Mesendoderm (in vitro differentiated cells): Measurements from ENCODE around the gene SPATA2.

Experiments
- DNase-seq: peaks from one replicate; pipeline ENCODE4 v3.0.0; 2013
- H2AK5ac ChIP-seq: 2 replicates; pipeline ENCODE4 v1.6.1; 2013; ENCODE audit warnings: low read length, inconsistent platforms
- H2BK120ac ChIP-seq: 2 replicates; pipeline ENCODE4 v1.6.1; 2013; ENCODE audit warnings: low read depth, mild to moderate bottlenecking, low read length, moderate library complexity, mixed read lengths
- H2BK15ac ChIP-seq: replicated peaks from 2 replicates; pipeline ENCODE4 v1.6.1; 2013; ENCODE audit warnings: low read depth, mild to moderate bottlenecking, moderate library complexity
- H2BK5ac ChIP-seq: 2 replicates; pipeline ENCODE4 v1.6.1; 2013; ENCODE audit warnings: low read length, inconsistent platforms
- H3K18ac ChIP-seq: 2 replicates; pipeline ENCODE4 v1.6.1; 2013; ENCODE audit warnings: mild to moderate bottlenecking, low read length, mixed read lengths
- H3K23ac ChIP-seq: one replicate; pipeline ENCODE4 v1.6.1; 2013; ENCODE audit warnings: low read length
- H3K27ac ChIP-seq: 2 replicates; pipeline ENCODE4 v1.5.1; 2013; ENCODE audit warnings: low read depth, mild to moderate bottlenecking, inconsistent platforms, low read length, moderate library complexity
- H3K27me3 ChIP-seq: 2 replicates; pipeline ENCODE4 v1.6.1; 2013; ENCODE audit warnings: low read length, control low read depth, mild to moderate bottlenecking, inconsistent platforms; ENCODE audit not compliant: insufficient read depth, poor library complexity
- H3K36me3 ChIP-seq: 2 replicates; pipeline ENCODE4 v1.6.1; 2013; ENCODE audit warnings: low read length, inconsistent platforms; ENCODE audit not compliant: control insufficient read depth, insufficient read depth
- H3K4ac ChIP-seq: one replicate; pipeline ENCODE4 v1.6.1; 2013; ENCODE audit warnings: low read depth, mild to moderate bottlenecking, low read length, moderate library complexity
- H3K4me1 ChIP-seq: 2 replicates; pipeline ENCODE4 v1.6.1; 2013; ENCODE audit warnings: low read depth, low read length, inconsistent platforms; ENCODE audit not compliant: control insufficient read depth
- H3K4me2 ChIP-seq: 2 replicates; pipeline ENCODE4 v1.6.1; 2013; ENCODE audit warnings: low read length
- H3K4me3 ChIP-seq: 2 replicates; pipeline ENCODE4 v1.5.1; 2013; ENCODE audit warnings: mild to moderate bottlenecking, low read length
- H3K56ac ChIP-seq: one replicate; pipeline ENCODE4 v1.6.1; 2013; ENCODE audit warnings: low read length
- H3K79me1 ChIP-seq: 2 replicates; pipeline ENCODE4 v1.6.1; 2013; ENCODE audit warnings: low read length, inconsistent platforms
- H3K79me2 ChIP-seq: 2 replicates; pipeline ENCODE4 v1.6.1; 2013; ENCODE audit warnings: mild to moderate bottlenecking, low read length; ENCODE audit not compliant: control insufficient read depth, insufficient read depth
- H3K9ac ChIP-seq: 2 replicates; pipeline ENCODE4 v1.6.1; 2013; ENCODE audit warnings: low read length, inconsistent platforms
- H4K5ac ChIP-seq: one replicate; pipeline ENCODE4 v1.6.1; 2013; ENCODE audit warnings: low read length
- H4K8ac ChIP-seq: one replicate; pipeline ENCODE4 v1.6.1; 2013; ENCODE audit warnings: low read depth, mild to moderate bottlenecking, control low read depth, low read length, moderate library complexity
- WGBS: extraction: QIAGEN DNeasy Blood & Tissue Kit; methylation state at CpG from one replicate; pipeline ENCODE4 v1.1.7; 2013; ENCODE audit warnings: low lambda C conversion rate, missing lambda C conversion rate; ENCODE audit not compliant: insufficient coverage; ENCODE audit errors: extremely low coverage; 5-methylcytosine and 5-hydroxymethylcytosine counted together

SPATA2 gene

DNA sequence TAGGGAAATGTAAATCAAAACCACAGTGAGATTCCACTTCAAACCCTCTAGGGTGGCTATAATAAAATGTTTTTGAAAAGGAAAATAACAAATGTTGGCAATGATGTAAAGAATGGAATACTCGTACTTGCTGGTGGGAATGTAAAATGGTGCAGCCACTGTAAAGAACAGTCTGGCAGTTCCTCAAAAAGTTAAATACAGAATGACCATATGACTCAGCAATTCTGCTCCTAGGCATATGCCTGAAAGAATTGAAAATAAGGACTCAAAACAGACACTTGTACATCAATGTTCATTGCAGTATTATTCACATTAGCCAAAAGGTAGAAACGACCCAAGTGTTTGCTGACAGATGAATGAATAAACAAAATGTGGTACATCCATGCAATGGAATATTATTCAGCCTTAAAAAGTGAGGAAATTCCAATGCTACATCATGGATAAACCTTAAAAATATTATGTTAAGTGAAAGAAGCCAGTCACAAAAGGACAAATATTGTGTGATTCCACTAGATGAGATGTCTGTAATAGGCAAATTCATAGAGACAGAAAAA is 10.6 kb upstream of the SPATA2 start:
- H3K27ac ChIP-seq: no peak overlapping the region
- H3K9ac ChIP-seq: no peak overlapping the region
- no peaks in the 10 kb centered on the region for H3K36me3 ChIP-seq
- no peaks in the 10 kb centered on the region for H3K79me1 ChIP-seq
- no CpG with 5 or more reads among the region's 2 CpGs for WGBS
- no peak for DNase-seq
- no peak overlapping the region for H3K18ac ChIP-seq
- H2BK5ac ChIP-seq: no peak overlapping the region
- no peaks in the 10 kb centered on the region for H3K27me3 ChIP-seq
- H3K23ac ChIP-seq: no peak overlapping the region
- H3K4me3 ChIP-seq: no peak overlapping the region
- no peak overlapping the region for H4K8ac ChIP-seq
- H3K4me2 ChIP-seq: no peak overlapping the region
- no peak overlapping the region for H4K5ac ChIP-seq
- H3K79me2 ChIP-seq: no peaks in the 10 kb centered on the region
- H3K4me1 ChIP-seq: no peaks in the 10 kb centered on the region
- H3K56ac ChIP-seq: no peak overlapping the region
- H2BK120ac ChIP-seq: no peak overlapping the region
- no peak overlapping the region for H2BK15ac ChIP-seq
- H3K4ac ChIP-seq: no peak overlapping the region
- H2AK5ac ChIP-seq: no peak overlapping the region

- no peaks in the 10 kb centered on the region for H3K79me2 ChIP-seq
- no peak overlapping the region for H3K9ac ChIP-seq
- DNase-seq: no peak
- H3K23ac ChIP-seq: no peak overlapping the region
- no peak overlapping the region for H2BK5ac ChIP-seq
- H3K56ac ChIP-seq: no peak overlapping the region
- H3K4me3 ChIP-seq: no peak overlapping the region
- H2AK5ac ChIP-seq: no peak overlapping the region
- no peaks in the 10 kb centered on the region for H3K36me3 ChIP-seq
- no peak overlapping the region for H3K4ac ChIP-seq
- H4K5ac ChIP-seq: no peak overlapping the region
- no peak overlapping the region for H3K18ac ChIP-seq
- no peak overlapping the region for H2BK15ac ChIP-seq
- no peaks in the 10 kb centered on the region for H3K79me1 ChIP-seq
- WGBS: no CpG with 5 or more reads among the region's 4 CpGs
- no peak overlapping the region for H3K4me2 ChIP-seq
- H4K8ac ChIP-seq: no peak overlapping the region
- no peak overlapping the region for H2BK120ac ChIP-seq
- H3K27me3 ChIP-seq: no peaks in the 10 kb centered on the region
- no peaks in the 10 kb centered on the region for H3K4me1 ChIP-seq
- no peak overlapping the region for H3K27ac ChIP-seq
Observed at GRCh38 chr20:49924247-49924646, 8.9 kb upstream of the SPATA2 start.

DNA sequence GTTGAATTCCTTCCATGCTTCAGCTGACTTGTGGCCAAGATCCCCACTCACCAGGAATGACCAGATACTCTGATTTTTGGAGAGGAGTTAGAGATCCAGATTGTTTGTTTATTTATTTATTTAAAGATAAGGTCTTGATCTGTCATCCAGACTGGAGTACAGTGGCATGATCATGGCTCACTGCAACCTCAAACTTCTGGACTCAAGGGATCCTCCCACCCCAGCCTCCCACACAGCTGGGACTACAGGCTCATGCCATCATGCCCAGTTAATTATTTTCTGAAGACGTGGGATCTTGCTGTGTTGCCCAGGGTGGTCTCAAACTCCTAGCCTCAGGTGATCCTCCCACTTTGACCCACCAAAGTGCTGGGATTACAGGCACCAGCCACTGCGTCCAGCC is 4.1 kb upstream of the SPATA2 start:
- Histone ChIP-seq H3K9ac (no peak overlapping the region), H3K4ac (no peak overlapping the region), H2BK5ac (no peak overlapping the region), H2BK120ac (no peak overlapping the region), H3K4me1 (no peaks in the 10 kb centered on the region), H2AK5ac (no peak overlapping the region), H3K27me3 (no peaks in the 10 kb centered on the region), H3K79me2 (peaks cover 5% of the 10 kb centered on the region), H3K36me3 (no peaks in the 10 kb centered on the region), H2BK15ac (no peak overlapping the region), H3K4me2 (no peak overlapping the region), H3K23ac (no peak overlapping the region), H3K79me1 (peaks cover 4% of the 10 kb centered on the region), H3K56ac (no peak overlapping the region), H3K27ac (no peak overlapping the region), H3K4me3 (no peak overlapping the region), H3K18ac (no peak overlapping the region), H4K8ac (no peak overlapping the region), H4K5ac (no peak overlapping the region)
- WGBS: no CpG with 5 or more reads among the region's 2 CpGs
- DNase-seq: no peak

- Histone ChIP-seq H3K4me3 (no peak overlapping the region), H2AK5ac (no peak overlapping the region), H2BK15ac (no peak overlapping the region), H2BK120ac (no peak overlapping the region), H2BK5ac (no peak overlapping the region), H3K27ac (no peak overlapping the region), H4K8ac (no peak overlapping the region), H3K4ac (no peak overlapping the region), H3K79me2 (peaks cover 9% of the 10 kb centered on the region), H3K4me2 (no peak overlapping the region), H3K23ac (no peak overlapping the region), H3K36me3 (no peaks in the 10 kb centered on the region), H3K56ac (no peak overlapping the region), H3K4me1 (no peaks in the 10 kb centered on the region), H3K18ac (no peak overlapping the region), H3K9ac (no peak overlapping the region), H3K79me1 (peaks cover 8% of the 10 kb centered on the region), H3K27me3 (no peaks in the 10 kb centered on the region), H4K5ac (no peak overlapping the region)
- no CpG with 5 or more reads among the region's 7 CpGs for WGBS
- no peak for DNase-seq
Observed at GRCh38 chr20:49919009-49919408, 3.7 kb upstream of the SPATA2 start.

GRCh38 chr20:49918446-49918845 is 3.1 kb upstream of the SPATA2 start:
- Histone ChIP-seq H3K79me2 (peaks cover 15% of the 10 kb centered on the region), H2BK5ac (no peak overlapping the region), H3K23ac (no peak overlapping the region), H4K8ac (no peak overlapping the region), H3K18ac (no peak overlapping the region), H3K36me3 (no peaks in the 10 kb centered on the region), H3K27ac (no peak overlapping the region), H2BK120ac (no peak overlapping the region), H3K56ac (no peak overlapping the region), H4K5ac (no peak overlapping the region), H3K4me3 (no peak overlapping the region), H2AK5ac (no peak overlapping the region), H3K9ac (no peak overlapping the region), H3K4me1 (no peaks in the 10 kb centered on the region), H2BK15ac (no peak overlapping the region), H3K4ac (no peak overlapping the region), H3K79me1 (peaks cover 12% of the 10 kb centered on the region), H3K27me3 (no peaks in the 10 kb centered on the region), H3K4me2 (no peak overlapping the region)
- no CpG with 5 or more reads among the region's 3 CpGs for WGBS
- no peak for DNase-seq
